Esophagus muscularis mucosa (tissue), 3 donors: Measurements from ENCODE around the gene MIS18A.

Experiments
- POLR2AphosphoS5 ChIP-seq, 2 donors: sonication (generic); formaldehyde crosslinking; IDR thresholded peaks; one replicate each; pipeline ENCODE4 v1.6.1; 2017; ENCODE audit warnings: antibody characterized with exemption in 2 of 2
- TF ChIP-seq, protein P1 (sequence below), 3 experiments: fragments of 200-600 bp in 2 of 3; fragments of 450-650 bp in 1 of 3; sonication (generic) in 2 of 3; IDR thresholded peaks; one replicate each; pipeline ENCODE4 v1.5.1; 2017 to 2019; ENCODE audit warnings: antibody characterized with exemption in 3 of 3, mild to moderate bottlenecking in 2 of 3, moderate library complexity in 1 of 3

DNA sequence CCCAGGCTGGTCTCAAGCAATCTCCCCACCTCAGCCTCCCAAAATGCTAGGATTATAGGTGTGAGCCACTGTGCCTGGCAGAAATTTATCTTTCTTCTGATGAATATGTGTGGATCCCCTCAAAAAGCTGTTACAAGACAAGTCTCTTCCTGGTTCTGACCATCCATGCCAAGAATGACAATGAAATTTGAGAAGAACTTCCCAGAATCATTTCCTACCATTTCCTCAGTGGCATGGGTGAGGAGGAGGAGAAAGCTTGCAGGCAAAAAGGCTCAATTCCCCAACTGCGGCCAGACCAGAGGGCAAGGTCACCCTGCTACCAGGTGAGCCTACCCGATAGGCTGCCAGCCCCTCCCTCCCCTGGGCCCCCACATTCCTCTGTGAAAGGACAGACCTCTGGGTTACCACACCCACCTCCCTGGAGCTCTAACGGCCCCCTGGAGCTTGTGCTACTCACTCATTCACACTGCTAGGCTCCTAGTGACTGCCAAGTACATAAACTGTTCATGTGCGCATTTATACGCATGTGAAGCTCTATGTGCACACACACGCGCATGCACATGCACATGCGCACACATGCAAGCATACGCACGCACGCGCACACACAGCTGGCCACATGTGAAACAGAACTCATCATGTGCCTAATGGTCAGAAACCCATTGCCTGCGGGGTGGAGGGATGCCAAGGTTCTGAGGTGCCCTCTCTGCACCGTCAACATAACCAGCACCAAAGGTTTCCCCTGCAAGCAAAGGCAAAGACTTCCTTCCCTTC is 36.8 kb upstream of the MIS18A start:
- TF ChIP-seq, protein P1, sequence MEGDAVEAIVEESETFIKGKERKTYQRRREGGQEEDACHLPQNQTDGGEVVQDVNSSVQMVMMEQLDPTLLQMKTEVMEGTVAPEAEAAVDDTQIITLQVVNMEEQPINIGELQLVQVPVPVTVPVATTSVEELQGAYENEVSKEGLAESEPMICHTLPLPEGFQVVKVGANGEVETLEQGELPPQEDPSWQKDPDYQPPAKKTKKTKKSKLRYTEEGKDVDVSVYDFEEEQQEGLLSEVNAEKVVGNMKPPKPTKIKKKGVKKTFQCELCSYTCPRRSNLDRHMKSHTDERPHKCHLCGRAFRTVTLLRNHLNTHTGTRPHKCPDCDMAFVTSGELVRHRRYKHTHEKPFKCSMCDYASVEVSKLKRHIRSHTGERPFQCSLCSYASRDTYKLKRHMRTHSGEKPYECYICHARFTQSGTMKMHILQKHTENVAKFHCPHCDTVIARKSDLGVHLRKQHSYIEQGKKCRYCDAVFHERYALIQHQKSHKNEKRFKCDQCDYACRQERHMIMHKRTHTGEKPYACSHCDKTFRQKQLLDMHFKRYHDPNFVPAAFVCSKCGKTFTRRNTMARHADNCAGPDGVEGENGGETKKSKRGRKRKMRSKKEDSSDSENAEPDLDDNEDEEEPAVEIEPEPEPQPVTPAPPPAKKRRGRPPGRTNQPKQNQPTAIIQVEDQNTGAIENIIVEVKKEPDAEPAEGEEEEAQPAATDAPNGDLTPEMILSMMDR (IDR thresholded peaks at IDR 0.05), result no peak
- TF ChIP-seq POLR2AphosphoS5 (IDR thresholded peaks at IDR 0.05), result no peak
